Loucy (cell line): ENCODE results near the gene TVP23A.

Experiments used
- H2AFZ ChIP-seq: fragments of 200-600 bp; sonication (generic); 2 replicates; pipeline ENCODE4 v1.6.0; 2016; ENCODE audit warnings: antibody characterized with exemption, mild to moderate bottlenecking, low read length, moderate library complexity
- H3F3A ChIP-seq: fragments of 200-600 bp; 2 replicates; pipeline ENCODE4 v1.6.0; 2016; ENCODE audit warnings: antibody characterized with exemption, low read depth, mild to moderate bottlenecking
- H3K27me3 ChIP-seq: fragments of 200-600 bp; sonication (generic); 2 replicates; pipeline ENCODE4 v1.6.1; 2014; ENCODE audit warnings: low read length, mild to moderate bottlenecking; ENCODE audit not compliant: insufficient read depth, poor library complexity, severe bottlenecking
- H3K36me3 ChIP-seq: fragments of 200-600 bp; sonication (generic); 2 replicates; pipeline ENCODE4 v1.6.1; 2016; ENCODE audit warnings: low read length; ENCODE audit not compliant: insufficient read depth
- H3K4me1 ChIP-seq: fragments of 200-600 bp; sonication (generic); 2 replicates; pipeline ENCODE4 v1.5.1; 2014; ENCODE audit warnings: low read length, mild to moderate bottlenecking; ENCODE audit not compliant: insufficient read depth, poor library complexity, severe bottlenecking
- H3K4me2 ChIP-seq: fragments of 200-600 bp; sonication (generic); 2 replicates; pipeline ENCODE4 v1.6.0; 2014; ENCODE audit warnings: antibody characterized with exemption, low read length, low read depth, mild to moderate bottlenecking; ENCODE audit not compliant: poor library complexity, severe bottlenecking
- H3K4me3 ChIP-seq: fragments of 200-600 bp; sonication (generic); 2 replicates; pipeline ENCODE4 v1.5.1; 2014; ENCODE audit warnings: low read length, mild to moderate bottlenecking, mixed read lengths; ENCODE audit not compliant: poor library complexity, severe bottlenecking
- H3K79me2 ChIP-seq: fragments of 200-600 bp; sonication (generic); 2 replicates; pipeline ENCODE4 v1.6.1; 2014; ENCODE audit warnings: low read length; ENCODE audit not compliant: insufficient read depth
- H3K9ac ChIP-seq: fragments of 200-600 bp; sonication (generic); 2 replicates; pipeline ENCODE4 v1.6.0; 2014; ENCODE audit warnings: mild to moderate bottlenecking, low read depth, low read length, moderate library complexity; ENCODE audit not compliant: poor library complexity, severe bottlenecking
- H3K9me2 ChIP-seq: fragments of 200-600 bp; sonication (generic); replicated peaks from 2 replicates; pipeline ENCODE4 v1.6.1; 2016; ENCODE audit warnings: low read depth, low read length, mixed read lengths
- H3K9me3 ChIP-seq: fragments of 200-600 bp; sonication (generic); 2 replicates; pipeline ENCODE4 v1.6.1; 2014; ENCODE audit warnings: mild to moderate bottlenecking, antibody characterized with exemption, low read length, low read depth; ENCODE audit not compliant: insufficient read depth
- H4K20me1 ChIP-seq: fragments of 200-600 bp; sonication (generic); 2 replicates; pipeline ENCODE4 v1.6.0; 2014; ENCODE audit warnings: antibody characterized with exemption, low read length, mild to moderate bottlenecking; ENCODE audit not compliant: insufficient read depth, poor library complexity, severe bottlenecking
- EZH2phosphoT487 ChIP-seq: fragments of 200-600 bp; IDR thresholded peaks from 2 replicates; pipeline ENCODE4 v1.6.1; 2018; ENCODE audit warnings: antibody characterized with exemption, mild to moderate bottlenecking, moderate library complexity, borderline replicate concordance
- TF ChIP-seq, protein P1 (sequence below): fragments of 200-600 bp; sonication (generic); conservative IDR thresholded peaks from 2 replicates; pipeline ENCODE4 v1.5.1; 2014; ENCODE audit warnings: mild to moderate bottlenecking, antibody characterized with exemption, low read length

The TVP23A gene

DNA sequence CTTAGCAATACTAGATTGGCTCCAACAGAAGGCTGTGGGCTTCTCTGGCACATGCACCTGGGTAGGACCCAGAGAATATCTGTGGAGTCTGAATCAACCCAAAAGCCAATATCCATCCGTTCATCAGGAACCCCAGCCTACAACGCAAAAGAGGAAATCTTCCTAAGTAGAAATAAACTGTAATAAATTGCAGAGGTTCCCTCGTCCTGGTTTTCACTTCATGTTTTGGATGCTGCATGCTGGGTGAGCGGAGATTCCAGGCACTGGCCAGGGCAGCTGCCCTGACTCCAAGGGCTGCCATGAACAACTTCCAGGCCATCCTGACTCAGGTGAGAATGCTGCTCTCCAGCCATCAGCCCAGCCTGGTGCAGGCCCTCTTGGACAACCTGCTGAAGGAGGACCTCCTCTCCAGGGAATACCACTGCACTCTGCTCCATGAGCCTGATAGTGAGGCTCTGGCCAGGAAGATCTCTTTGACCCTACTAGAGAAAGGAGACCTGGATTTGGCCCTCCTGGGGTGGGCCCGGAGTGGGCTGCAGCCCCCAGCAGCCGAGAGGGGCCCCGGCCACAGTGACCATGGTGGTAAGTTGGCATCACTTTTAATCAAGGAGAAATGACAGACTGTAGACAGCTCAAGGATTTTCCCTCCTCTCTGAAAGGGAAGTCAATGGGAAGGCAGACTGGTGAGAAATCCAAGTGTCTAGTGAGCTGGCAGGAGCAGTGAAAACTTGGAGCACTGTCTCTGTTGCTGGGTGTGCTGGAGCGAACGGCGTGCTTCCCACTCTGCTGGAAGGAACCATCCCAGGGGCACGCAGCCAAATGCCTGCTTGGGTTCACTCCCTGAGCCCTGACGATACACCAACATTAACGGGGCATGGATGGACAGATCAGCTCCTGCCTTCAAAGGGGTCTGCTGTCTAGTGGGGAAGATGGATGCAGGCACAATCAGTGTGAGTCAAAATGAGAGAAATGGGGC is 47.7 kb upstream of the TVP23A start:
- H4K20me1 ChIP-seq: no peaks in the 10 kb centered on the region
- no peaks in the 10 kb centered on the region for H3K79me2 ChIP-seq
- no peaks in the 10 kb centered on the region for H3K36me3 ChIP-seq
- H3K4me1 ChIP-seq: peaks cover 21% of the 10 kb centered on the region
- H3K9me3 ChIP-seq: no peaks in the 10 kb centered on the region
- no peaks in the 10 kb centered on the region for H3K9me2 ChIP-seq
- TF ChIP-seq, protein P1, sequence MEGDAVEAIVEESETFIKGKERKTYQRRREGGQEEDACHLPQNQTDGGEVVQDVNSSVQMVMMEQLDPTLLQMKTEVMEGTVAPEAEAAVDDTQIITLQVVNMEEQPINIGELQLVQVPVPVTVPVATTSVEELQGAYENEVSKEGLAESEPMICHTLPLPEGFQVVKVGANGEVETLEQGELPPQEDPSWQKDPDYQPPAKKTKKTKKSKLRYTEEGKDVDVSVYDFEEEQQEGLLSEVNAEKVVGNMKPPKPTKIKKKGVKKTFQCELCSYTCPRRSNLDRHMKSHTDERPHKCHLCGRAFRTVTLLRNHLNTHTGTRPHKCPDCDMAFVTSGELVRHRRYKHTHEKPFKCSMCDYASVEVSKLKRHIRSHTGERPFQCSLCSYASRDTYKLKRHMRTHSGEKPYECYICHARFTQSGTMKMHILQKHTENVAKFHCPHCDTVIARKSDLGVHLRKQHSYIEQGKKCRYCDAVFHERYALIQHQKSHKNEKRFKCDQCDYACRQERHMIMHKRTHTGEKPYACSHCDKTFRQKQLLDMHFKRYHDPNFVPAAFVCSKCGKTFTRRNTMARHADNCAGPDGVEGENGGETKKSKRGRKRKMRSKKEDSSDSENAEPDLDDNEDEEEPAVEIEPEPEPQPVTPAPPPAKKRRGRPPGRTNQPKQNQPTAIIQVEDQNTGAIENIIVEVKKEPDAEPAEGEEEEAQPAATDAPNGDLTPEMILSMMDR: no peak
- TF ChIP-seq EZH2phosphoT487: no peak
- no peaks in the 10 kb centered on the region for H3F3A ChIP-seq
- H3K27me3 ChIP-seq: no peaks in the 10 kb centered on the region
- no peak overlapping the region for H2AFZ ChIP-seq
- H3K4me3 ChIP-seq: no peak overlapping the region
- no peak overlapping the region for H3K4me2 ChIP-seq
- no peak overlapping the region for H3K9ac ChIP-seq

DNA sequence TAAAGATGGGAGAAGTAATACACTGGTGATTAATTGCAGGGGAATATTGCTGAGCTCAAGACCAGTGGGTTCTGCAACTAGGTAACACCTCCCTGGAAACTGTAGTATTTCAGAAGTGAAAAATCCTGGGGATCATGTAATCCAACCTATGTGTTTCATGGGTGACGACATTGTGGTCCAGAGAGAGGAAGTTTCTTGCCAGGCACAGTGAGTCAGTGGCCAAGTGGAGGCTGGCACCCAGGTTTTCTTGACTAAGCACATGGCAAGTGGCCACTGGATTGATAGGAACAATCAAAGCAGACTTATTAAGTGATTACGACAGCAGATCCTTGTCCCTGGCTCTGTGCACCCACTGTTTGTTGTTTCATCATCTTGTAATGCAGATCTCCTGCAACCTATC is 43.8 kb upstream of the TVP23A start:
- Histone ChIP-seq H3K9me3 (no peaks in the 10 kb centered on the region), H3K27me3 (no peaks in the 10 kb centered on the region), H3K9me2 (no peaks in the 10 kb centered on the region), H3K9ac (no peak overlapping the region), H4K20me1 (no peaks in the 10 kb centered on the region), H2AFZ (no peak overlapping the region), H3K4me1 (no peaks in the 10 kb centered on the region), H3F3A (no peaks in the 10 kb centered on the region), H3K4me2 (no peak overlapping the region), H3K79me2 (no peaks in the 10 kb centered on the region), H3K4me3 (no peak overlapping the region), H3K36me3 (no peaks in the 10 kb centered on the region)
- TF ChIP-seq, protein P1: no peak
- TF ChIP-seq EZH2phosphoT487: no peak

DNA sequence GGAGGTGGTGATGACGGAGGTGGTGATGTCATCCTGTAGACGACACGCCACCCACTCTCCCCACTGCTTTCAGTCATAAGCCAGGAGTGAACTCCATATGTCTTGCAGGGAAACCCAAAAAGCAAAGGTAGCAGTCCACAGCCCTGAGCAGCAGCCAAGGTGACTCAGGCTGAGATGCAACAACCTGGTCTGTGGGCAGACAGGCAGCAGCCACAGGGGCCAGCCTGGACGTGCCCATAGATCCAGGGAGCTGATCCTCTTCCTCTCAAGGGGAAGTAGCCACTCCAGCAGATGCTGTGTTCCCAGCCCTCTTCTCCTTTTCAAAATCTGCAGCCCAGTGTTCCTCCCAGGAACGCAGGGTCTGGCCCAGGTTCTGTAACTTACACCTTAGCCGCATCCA is 41.1 kb upstream of the TVP23A start:
- Histone ChIP-seq H3F3A (no peaks in the 10 kb centered on the region), H4K20me1 (no peaks in the 10 kb centered on the region), H3K36me3 (no peaks in the 10 kb centered on the region), H2AFZ (no peak overlapping the region), H3K9me3 (no peaks in the 10 kb centered on the region), H3K4me3 (no peak overlapping the region), H3K27me3 (no peaks in the 10 kb centered on the region), H3K4me2 (no peak overlapping the region), H3K79me2 (no peaks in the 10 kb centered on the region), H3K4me1 (no peaks in the 10 kb centered on the region), H3K9me2 (no peaks in the 10 kb centered on the region), H3K9ac (no peak overlapping the region)
- TF ChIP-seq, protein P1: no peak
- no peak for TF ChIP-seq EZH2phosphoT487
